ENCODE results near the gene GUK1.

- TF ChIP-seq POLR2A (IDR thresholded peaks at IDR 0.05; ENCODE audit: low read depth, low read length) (no peak; the same call in 1 of the 2 replicates), POLR2AphosphoS5 (IDR thresholded peaks at IDR 0.05; ENCODE audit: low read depth, low read length) (no peak), TAF1 (IDR thresholded peaks at IDR 0.05; ENCODE audit: borderline replicate concordance, low read depth, low read length) (no peak)
These were observed 9.5 kb downstream of the GUK1 start, which contains the start of gene GJC2 for GRCh38 chr1:228149406-228150119.
